Measurements from ENCODE around the gene LGALS4.
"Not testable (repeated sequence)": the region's sequence is repeated elsewhere in the genome, so short reads cannot be mapped to it uniquely, and the experiment has no call there.

LGALS4 gene

GRCh38 chr19:38854961-38855360, 42.2 kb upstream of the LGALS4 start:
- H3K9ac ChIP-seq (ENCODE audit: low read depth, low read length, poor library complexity, severe bottlenecking); H4K20me1 ChIP-seq (ENCODE audit: insufficient read depth, low read length, poor library complexity, severe bottlenecking); H3K36me3 ChIP-seq (ENCODE audit: insufficient read depth, low read length); H3K9me2 ChIP-seq (replicated peaks; ENCODE audit: low read depth, low read length); H2AFZ ChIP-seq (ENCODE audit: low read length); H3K4me2 ChIP-seq (ENCODE audit: low read depth, low read length, poor library complexity, severe bottlenecking); H3F3A ChIP-seq (ENCODE audit: low read depth); H3K27me3 ChIP-seq (ENCODE audit: insufficient read depth, low read length, poor library complexity, severe bottlenecking); H3K4me3 ChIP-seq (ENCODE audit: low read length, poor library complexity, severe bottlenecking); H3K9me3 ChIP-seq (ENCODE audit: insufficient read depth, low read depth, low read length): not testable (repeated sequence)
- peaks cover 17% of the 10 kb centered on the region for H3K4me1 ChIP-seq (ENCODE audit: insufficient read depth, low read length, poor library complexity, severe bottlenecking)
- peaks cover 15% of the 10 kb centered on the region for H3K79me2 ChIP-seq (ENCODE audit: insufficient read depth, low read length)

DNA sequence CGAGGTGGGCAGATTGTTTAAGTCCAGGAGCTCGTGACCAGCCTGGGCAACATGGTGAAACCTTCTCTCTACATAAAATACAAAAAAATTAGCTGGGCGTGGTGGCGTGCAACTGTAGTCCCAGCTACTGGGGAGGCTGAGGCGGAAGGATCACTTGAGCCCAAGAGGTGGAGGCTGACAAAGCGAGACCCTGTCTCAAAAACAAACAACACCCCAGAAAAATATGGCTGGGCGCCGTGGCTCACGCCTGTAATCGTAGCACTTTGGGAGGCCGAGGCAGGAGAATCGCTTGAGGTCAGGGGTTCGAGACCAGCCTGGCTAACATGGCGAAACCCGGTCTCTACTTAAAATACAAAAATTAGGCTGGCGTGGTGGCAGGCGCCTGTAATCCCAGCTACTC, 40.5 kb upstream of the LGALS4 start:
- Histone ChIP-seq H3K36me3 (ENCODE audit: insufficient read depth, low read length) (0 out of 2 replicates have a peak, but pooled peaks cover 4% of the 10 kb centered on the region), H3K4me3 (ENCODE audit: low read length, poor library complexity, severe bottlenecking) (peak overlapping the region; percentile 93), H3K9ac (ENCODE audit: low read depth, low read length, poor library complexity, severe bottlenecking) (peak overlapping the region; percentile 89), H3K9me3 (ENCODE audit: insufficient read depth, low read depth, low read length) (no peaks in the 10 kb centered on the region), H3K79me2 (ENCODE audit: insufficient read depth, low read length) (peaks cover 25% of the 10 kb centered on the region), H3K4me2 (ENCODE audit: low read depth, low read length, poor library complexity, severe bottlenecking) (peak overlapping the region; percentile 97), H3K27me3 (ENCODE audit: insufficient read depth, low read length, poor library complexity, severe bottlenecking) (peaks cover 4% of the 10 kb centered on the region), H3K4me1 (ENCODE audit: insufficient read depth, low read length, poor library complexity, severe bottlenecking) (peaks cover 17% of the 10 kb centered on the region), H3K9me2 (replicated peaks; ENCODE audit: low read depth, low read length) (no peaks in the 10 kb centered on the region), H4K20me1 (ENCODE audit: insufficient read depth, low read length, poor library complexity, severe bottlenecking) (peaks cover 9% of the 10 kb centered on the region), H3F3A (ENCODE audit: low read depth) (no peaks in the 10 kb centered on the region), H2AFZ (ENCODE audit: low read length) (no peak overlapping the region)
- no peak for TF ChIP-seq CTCF (conservative IDR thresholded peaks at IDR 0.05; ENCODE audit: low read length)
- TF ChIP-seq EZH2phosphoT487 (IDR thresholded peaks at IDR 0.05; ENCODE audit: borderline replicate concordance): no peak

- Histone ChIP-seq H3K4me1 (ENCODE audit: insufficient read depth, low read length, poor library complexity, severe bottlenecking) (peaks cover 23% of the 10 kb centered on the region), H3K4me2 (ENCODE audit: low read depth, low read length, poor library complexity, severe bottlenecking) (peak overlapping the region; percentile 97), H3K27me3 (ENCODE audit: insufficient read depth, low read length, poor library complexity, severe bottlenecking) (peaks cover 4% of the 10 kb centered on the region), H3K4me3 (ENCODE audit: low read length, poor library complexity, severe bottlenecking) (peak overlapping the region; percentile 93), H3K79me2 (ENCODE audit: insufficient read depth, low read length) (peaks cover 33% of the 10 kb centered on the region), H3K9me2 (replicated peaks; ENCODE audit: low read depth, low read length) (no peaks in the 10 kb centered on the region), H3K9me3 (ENCODE audit: insufficient read depth, low read depth, low read length) (no peaks in the 10 kb centered on the region), H3K9ac (ENCODE audit: low read depth, low read length, poor library complexity, severe bottlenecking) (peak overlapping the region; percentile 89), H3K36me3 (ENCODE audit: insufficient read depth, low read length) (peaks cover 9% of the 10 kb centered on the region; the same call in 1 of the 2 replicates), H3F3A (ENCODE audit: low read depth) (no peaks in the 10 kb centered on the region), H4K20me1 (ENCODE audit: insufficient read depth, low read length, poor library complexity, severe bottlenecking) (peaks cover 17% of the 10 kb centered on the region), H2AFZ (ENCODE audit: low read length) (peak overlapping the region; percentile 78)
- no peak for TF ChIP-seq EZH2phosphoT487 (IDR thresholded peaks at IDR 0.05; ENCODE audit: borderline replicate concordance)
- no peak for TF ChIP-seq CTCF (conservative IDR thresholded peaks at IDR 0.05; ENCODE audit: low read length)
Observed at GRCh38 chr19:38852231-38853044, 39.7 kb upstream of the LGALS4 start.
